Measurements from ENCODE around the gene PTPN14.

The PTPN14 gene

GRCh38 chr1:214513394-214513793 lies 38.0 kb downstream of the PTPN14 start:
- Histone ChIP-seq H3K4me2 (ENCODE audit: low read depth, low read length, poor library complexity, severe bottlenecking) (no peak overlapping the region), H4K20me1 (ENCODE audit: insufficient read depth, low read length, poor library complexity, severe bottlenecking) (no peaks in the 10 kb centered on the region), H3K36me3 (ENCODE audit: insufficient read depth, low read length) (no peaks in the 10 kb centered on the region), H3K27me3 (ENCODE audit: insufficient read depth, low read length, poor library complexity, severe bottlenecking) (no peaks in the 10 kb centered on the region), H2AFZ (ENCODE audit: low read length) (no peak overlapping the region), H3K9me2 (replicated peaks; ENCODE audit: low read depth, low read length) (no peaks in the 10 kb centered on the region), H3K4me3 (ENCODE audit: low read length, poor library complexity, severe bottlenecking) (no peak overlapping the region), H3K9ac (ENCODE audit: low read depth, low read length, poor library complexity, severe bottlenecking) (no peak overlapping the region), H3K79me2 (ENCODE audit: insufficient read depth, low read length) (peaks cover 35% of the 10 kb centered on the region), H3F3A (ENCODE audit: low read depth) (no peaks in the 10 kb centered on the region), H3K4me1 (ENCODE audit: insufficient read depth, low read length, poor library complexity, severe bottlenecking) (peaks cover 27% of the 10 kb centered on the region), H3K9me3 (ENCODE audit: insufficient read depth, low read depth, low read length) (no peaks in the 10 kb centered on the region)
- TF ChIP-seq CTCF (conservative IDR thresholded peaks at IDR 0.05; ENCODE audit: low read length) (no peak), EZH2phosphoT487 (IDR thresholded peaks at IDR 0.05; ENCODE audit: borderline replicate concordance) (no peak)

GRCh38 chr1:214511639-214511998 lies 39.8 kb downstream of the PTPN14 start:
- no peaks in the 10 kb centered on the region for H4K20me1 ChIP-seq (ENCODE audit: insufficient read depth, low read length, poor library complexity, severe bottlenecking)
- peaks cover 29% of the 10 kb centered on the region for H3K79me2 ChIP-seq (ENCODE audit: insufficient read depth, low read length)
- no peak for TF ChIP-seq EZH2phosphoT487 (IDR thresholded peaks at IDR 0.05; ENCODE audit: borderline replicate concordance)
- TF ChIP-seq CTCF (conservative IDR thresholded peaks at IDR 0.05; ENCODE audit: low read length) = no peak
- no peaks in the 10 kb centered on the region for H3F3A ChIP-seq (ENCODE audit: low read depth)
- H3K9me2 ChIP-seq (replicated peaks; ENCODE audit: low read depth, low read length) = no peaks in the 10 kb centered on the region
- no peak overlapping the region for H3K9ac ChIP-seq (ENCODE audit: low read depth, low read length, poor library complexity, severe bottlenecking)
- H3K4me3 ChIP-seq (ENCODE audit: low read length, poor library complexity, severe bottlenecking) = no peak overlapping the region
- H3K27me3 ChIP-seq (ENCODE audit: insufficient read depth, low read length, poor library complexity, severe bottlenecking) = no peaks in the 10 kb centered on the region
- H3K4me2 ChIP-seq (ENCODE audit: low read depth, low read length, poor library complexity, severe bottlenecking) = no peak overlapping the region
- no peaks in the 10 kb centered on the region for H3K36me3 ChIP-seq (ENCODE audit: insufficient read depth, low read length)
- H3K9me3 ChIP-seq (ENCODE audit: insufficient read depth, low read depth, low read length) = no peaks in the 10 kb centered on the region
- no peak overlapping the region for H2AFZ ChIP-seq (ENCODE audit: low read length)
- H3K4me1 ChIP-seq (ENCODE audit: insufficient read depth, low read length, poor library complexity, severe bottlenecking) = peaks cover 34% of the 10 kb centered on the region

GRCh38 chr1:214510914-214511638 lies 40.3 kb downstream of the PTPN14 start:
- H2AFZ ChIP-seq (ENCODE audit: low read length) = no peak overlapping the region
- no peaks in the 10 kb centered on the region for H4K20me1 ChIP-seq (ENCODE audit: insufficient read depth, low read length, poor library complexity, severe bottlenecking)
- TF ChIP-seq EZH2phosphoT487 (IDR thresholded peaks at IDR 0.05; ENCODE audit: borderline replicate concordance) (no peak), CTCF (conservative IDR thresholded peaks at IDR 0.05; ENCODE audit: low read length) (no peak)
- H3K9me3 ChIP-seq (ENCODE audit: insufficient read depth, low read depth, low read length) = no peaks in the 10 kb centered on the region
- no peak overlapping the region for H3K9ac ChIP-seq (ENCODE audit: low read depth, low read length, poor library complexity, severe bottlenecking)
- no peak overlapping the region for H3K4me3 ChIP-seq (ENCODE audit: low read length, poor library complexity, severe bottlenecking)
- H3K9me2 ChIP-seq (replicated peaks; ENCODE audit: low read depth, low read length) = no peaks in the 10 kb centered on the region
- no peaks in the 10 kb centered on the region for H3K27me3 ChIP-seq (ENCODE audit: insufficient read depth, low read length, poor library complexity, severe bottlenecking)
- no peak overlapping the region for H3K4me2 ChIP-seq (ENCODE audit: low read depth, low read length, poor library complexity, severe bottlenecking)
- peaks cover 29% of the 10 kb centered on the region for H3K4me1 ChIP-seq (ENCODE audit: insufficient read depth, low read length, poor library complexity, severe bottlenecking)
- no peaks in the 10 kb centered on the region for H3F3A ChIP-seq (ENCODE audit: low read depth)
- H3K79me2 ChIP-seq (ENCODE audit: insufficient read depth, low read length) = peaks cover 24% of the 10 kb centered on the region
- H3K36me3 ChIP-seq (ENCODE audit: insufficient read depth, low read length) = no peaks in the 10 kb centered on the region
